Neural cell (in vitro differentiated cells): ENCODE measurements around the gene KRTAP27-1. TPM values are rescaled to one million over a fixed set of nuclear protein-coding genes. Genes with fewer than 3 reads are reported as not detected.

ENCODE experiments used
- H2AFZ ChIP-seq: fragments of 200-600, 300-800 bp; sonication (generic), shearing (Covaris generic); 2 replicates; pipeline ENCODE4 v1.6.0; 2014; ENCODE audit warnings: low read depth, mild to moderate bottlenecking, antibody characterized with exemption, low read length, moderate library complexity
- H3F3A ChIP-seq: fragments of 200-600 bp; shearing (Covaris generic); 2 replicates; pipeline ENCODE4 v1.6.1; 2016; ENCODE audit warnings: mild to moderate bottlenecking, moderate library complexity, mixed read lengths, antibody characterized with exemption, low read length; ENCODE audit not compliant: insufficient read depth, poor library complexity, severe bottlenecking
- H3K27ac ChIP-seq: fragments of 200-600, 300-800 bp; sonication (generic), shearing (Covaris generic); 2 replicates; pipeline ENCODE4 v1.5.1; 2014; ENCODE audit warnings: mild to moderate bottlenecking, low read length, moderate library complexity
- H3K27me3 ChIP-seq: fragments of 300-800, 200-600 bp; sonication (generic), shearing (Covaris generic); 2 replicates; pipeline ENCODE4 v1.6.0; 2014; ENCODE audit warnings: mild to moderate bottlenecking, low read depth, low read length, moderate library complexity; ENCODE audit not compliant: insufficient read depth
- H3K36me3 ChIP-seq: fragments of 300-800, 200-600 bp; sonication (generic), shearing (Covaris generic); 2 replicates; pipeline ENCODE4 v1.5.1; 2014; ENCODE audit warnings: mild to moderate bottlenecking, antibody characterized with exemption, low read length, moderate library complexity; ENCODE audit not compliant: insufficient read depth
- H3K4me2 ChIP-seq: fragments of 300-800, 200-600 bp; sonication (generic), shearing (Covaris generic); 2 replicates; pipeline ENCODE4 v1.6.0; 2014; ENCODE audit warnings: mild to moderate bottlenecking, low read length
- H3K4me3 ChIP-seq: fragments of 300-800, 200-600 bp; sonication (generic), shearing (Covaris generic); 2 replicates; pipeline ENCODE4 v1.5.1; 2014; ENCODE audit warnings: mild to moderate bottlenecking, low read length, moderate library complexity
- H3K79me2 ChIP-seq: fragments of 200-600 bp; shearing (Covaris generic); replicated peaks from 2 replicates; pipeline ENCODE4 v1.6.0; 2014; ENCODE audit warnings: mild to moderate bottlenecking, low read length, moderate library complexity; ENCODE audit not compliant: insufficient read depth
- H3K9ac ChIP-seq: fragments of 300-800, 200-600 bp; sonication (generic), shearing (Covaris generic); 2 replicates; pipeline ENCODE4 v1.6.1; 2016; ENCODE audit warnings: mild to moderate bottlenecking, low read length, mixed read lengths
- H3K9me2 ChIP-seq: fragments of 200-600 bp; shearing (Covaris generic); 2 replicates; pipeline ENCODE4 v1.6.1; 2016; ENCODE audit warnings: mild to moderate bottlenecking, low read length, mixed read lengths; ENCODE audit not compliant: insufficient read depth
- H3K9me3 ChIP-seq: fragments of 200-600, 300-800 bp; sonication (generic), shearing (Covaris generic); 2 replicates; pipeline ENCODE4 v1.6.1; 2016; ENCODE audit warnings: mild to moderate bottlenecking, mixed run types, low read length, moderate library complexity, mixed read lengths
- H4K20me1 ChIP-seq: fragments of 200-600 bp; shearing (Covaris generic); 2 replicates; pipeline ENCODE4 v1.6.1; 2016; ENCODE audit warnings: mild to moderate bottlenecking, mixed run types; ENCODE audit not compliant: insufficient read depth
- EP300 ChIP-seq: fragments of 450-650 bp; conservative IDR thresholded peaks from 2 replicates; pipeline ENCODE4 v1.6.1; 2014; ENCODE audit warnings: antibody characterized with exemption, mild to moderate bottlenecking, moderate library complexity; ENCODE audit not compliant: poor library complexity, severe bottlenecking
- EZH2 ChIP-seq: fragments of 200-600, 300-800 bp; shearing (Covaris generic), sonication (generic); IDR thresholded peaks from 2 replicates; pipeline ENCODE4 v1.6.1; 2014; ENCODE audit warnings: antibody characterized with exemption, low read length, borderline replicate concordance, mild to moderate bottlenecking; ENCODE audit not compliant: insufficient read depth, poor library complexity, severe bottlenecking
- POLR2AphosphoS5 ChIP-seq: IDR thresholded peaks from 2 replicates; pipeline ENCODE4 v1.6.1; 2012
- RAD21 ChIP-seq: fragments of 450-650 bp; conservative IDR thresholded peaks from 2 replicates; pipeline ENCODE4 v1.6.1; 2014; ENCODE audit warnings: antibody characterized with exemption, mild to moderate bottlenecking, moderate library complexity
- SMC3 ChIP-seq: fragments of 450-650 bp; conservative IDR thresholded peaks from 2 replicates; pipeline ENCODE4 v1.6.1; 2014; ENCODE audit warnings: antibody characterized with exemption, mild to moderate bottlenecking, moderate library complexity; ENCODE audit not compliant: poor library complexity
- TAF1 ChIP-seq: IDR thresholded peaks from 2 replicates; pipeline ENCODE4 v1.6.1; 2012; ENCODE audit warnings: low read depth
- polyA plus RNA-seq: library from polyadenylated mRNA; depleted of rRNA; stranded (reverse); fragments of >200 nt; gene quantifications from 2 replicates; pipeline ENCODE4 v1.2.3, GENCODE V29; 2014
- TF ChIP-seq, protein P1 (sequence below): fragments of 450-650 bp; IDR thresholded peaks from 2 replicates; pipeline ENCODE4 v1.5.1; 2014; ENCODE audit warnings: antibody characterized with exemption, mild to moderate bottlenecking, moderate library complexity; ENCODE audit not compliant: poor library complexity, severe bottlenecking

KRTAP27-1 gene
- polyA plus RNA-seq, 1 donor from 2014 or later, result not detected

DNA sequence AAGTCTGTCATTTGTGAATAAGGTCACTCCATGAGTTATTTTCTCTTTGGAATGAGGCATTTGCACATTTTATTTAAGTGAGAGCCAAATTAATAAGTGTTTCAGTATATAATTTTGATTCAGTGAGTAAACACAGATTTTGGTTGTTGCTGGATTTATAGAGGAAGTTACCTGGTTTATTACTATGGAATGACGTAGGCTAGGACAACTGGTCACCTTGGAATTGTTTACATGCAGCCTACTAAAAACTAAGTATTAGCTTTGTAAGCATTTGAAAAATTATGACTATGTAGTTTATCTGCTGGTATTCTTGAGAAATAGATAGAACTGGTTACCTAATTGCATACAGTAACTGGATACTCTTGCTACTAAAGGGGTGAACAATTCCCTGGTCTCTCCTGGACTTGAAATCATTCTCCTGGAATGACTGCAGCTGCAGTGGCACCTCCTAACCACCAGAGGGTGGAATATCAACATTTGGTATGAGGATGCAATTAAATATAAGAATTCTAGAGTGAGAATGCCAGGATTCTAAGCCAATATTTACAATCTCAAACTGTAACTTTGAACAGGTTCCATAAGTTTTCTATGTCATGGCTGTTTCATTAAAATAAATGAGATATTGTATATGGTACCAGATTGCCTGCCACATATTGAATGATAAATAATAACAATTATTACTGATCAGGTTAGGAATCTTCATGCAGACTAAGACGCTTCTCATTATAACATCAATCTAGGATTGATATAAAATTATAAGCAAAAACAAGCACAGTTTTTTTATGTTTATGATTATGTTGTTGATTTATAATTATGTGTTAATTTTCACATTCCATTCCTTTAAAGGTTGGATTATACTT is 3.5 kb upstream of the KRTAP27-1 start:
- no peaks in the 10 kb centered on the region for H3K27me3 ChIP-seq

DNA sequence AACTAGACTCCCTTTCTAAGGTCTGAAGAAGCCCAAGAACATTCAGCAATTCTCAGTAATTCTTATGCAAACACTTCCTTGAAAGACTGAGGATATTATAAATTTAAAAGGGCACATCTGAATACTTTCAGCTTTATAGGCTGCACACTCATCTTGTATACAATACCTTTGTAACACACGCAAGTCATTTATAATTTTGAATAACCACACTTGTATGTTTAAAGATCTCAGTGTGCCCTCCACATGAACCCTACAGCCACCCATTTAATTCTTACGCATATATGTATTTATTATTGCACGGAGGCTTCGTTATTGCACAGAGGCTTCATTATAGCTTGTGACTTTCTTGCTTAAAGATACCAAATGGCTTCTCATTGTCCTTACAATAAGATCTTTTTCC is 1.2 kb upstream of the KRTAP27-1 start:
- Histone ChIP-seq H3K9me2 (no peaks in the 10 kb centered on the region), H3K36me3 (no peaks in the 10 kb centered on the region), H3K4me2 (no peak overlapping the region), H3K9me3 (no peaks in the 10 kb centered on the region), H3K9ac (no peak overlapping the region), H3F3A (no peaks in the 10 kb centered on the region), H3K79me2 (no peaks in the 10 kb centered on the region), H4K20me1 (no peaks in the 10 kb centered on the region), H3K4me3 (no peak overlapping the region), H2AFZ (no peak overlapping the region), H3K27ac (no peak overlapping the region), H3K27me3 (no peaks in the 10 kb centered on the region)
- TF ChIP-seq, protein P1, sequence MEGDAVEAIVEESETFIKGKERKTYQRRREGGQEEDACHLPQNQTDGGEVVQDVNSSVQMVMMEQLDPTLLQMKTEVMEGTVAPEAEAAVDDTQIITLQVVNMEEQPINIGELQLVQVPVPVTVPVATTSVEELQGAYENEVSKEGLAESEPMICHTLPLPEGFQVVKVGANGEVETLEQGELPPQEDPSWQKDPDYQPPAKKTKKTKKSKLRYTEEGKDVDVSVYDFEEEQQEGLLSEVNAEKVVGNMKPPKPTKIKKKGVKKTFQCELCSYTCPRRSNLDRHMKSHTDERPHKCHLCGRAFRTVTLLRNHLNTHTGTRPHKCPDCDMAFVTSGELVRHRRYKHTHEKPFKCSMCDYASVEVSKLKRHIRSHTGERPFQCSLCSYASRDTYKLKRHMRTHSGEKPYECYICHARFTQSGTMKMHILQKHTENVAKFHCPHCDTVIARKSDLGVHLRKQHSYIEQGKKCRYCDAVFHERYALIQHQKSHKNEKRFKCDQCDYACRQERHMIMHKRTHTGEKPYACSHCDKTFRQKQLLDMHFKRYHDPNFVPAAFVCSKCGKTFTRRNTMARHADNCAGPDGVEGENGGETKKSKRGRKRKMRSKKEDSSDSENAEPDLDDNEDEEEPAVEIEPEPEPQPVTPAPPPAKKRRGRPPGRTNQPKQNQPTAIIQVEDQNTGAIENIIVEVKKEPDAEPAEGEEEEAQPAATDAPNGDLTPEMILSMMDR, result no peak
- no peak for TF ChIP-seq RAD21
- no peak for TF ChIP-seq EP300
- TF ChIP-seq EZH2, result no peak

More for the DNA sequence above, 3.5 kb upstream of the KRTAP27-1 start:
- Histone ChIP-seq H3K9ac (no peak overlapping the region), H3K9me3 (no peaks in the 10 kb centered on the region), H3K9me2 (no peaks in the 10 kb centered on the region), H3K4me3 (no peak overlapping the region), H3K79me2 (no peaks in the 10 kb centered on the region), H3K36me3 (no peaks in the 10 kb centered on the region), H2AFZ (no peak overlapping the region), H3K27ac (no peak overlapping the region), H4K20me1 (no peaks in the 10 kb centered on the region), H3K4me2 (no peak overlapping the region), H3F3A (no peaks in the 10 kb centered on the region)
- no peak for TF ChIP-seq POLR2AphosphoS5
- no peak for TF ChIP-seq TAF1
- peak; percentile 82 for TF ChIP-seq SMC3
- peak; percentile 72 for TF ChIP-seq RAD21
- no peak for TF ChIP-seq EZH2
- TF ChIP-seq, protein P1, result peak; percentile 72

DNA sequence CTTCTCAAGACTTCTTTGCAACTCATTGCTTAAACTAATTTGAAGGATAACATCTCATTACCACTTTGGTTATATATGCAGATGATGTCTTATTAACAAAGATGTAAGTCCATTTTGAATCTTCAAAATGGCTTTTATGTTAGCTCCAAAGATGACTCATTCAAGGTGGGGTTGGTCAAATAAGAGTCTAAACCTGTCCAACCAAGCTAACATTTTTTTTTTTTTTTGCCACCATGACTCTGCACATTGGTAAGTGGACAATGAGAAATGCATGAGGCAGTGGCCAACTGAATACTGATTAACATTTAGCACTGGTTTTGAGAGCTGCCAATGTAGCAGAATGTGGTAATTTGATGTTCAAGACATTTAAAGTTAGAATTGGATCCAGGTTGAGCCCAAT is 278 bp upstream of the KRTAP27-1 start:
- no peak overlapping the region for H3K27ac ChIP-seq
- H3K4me3 ChIP-seq, result no peak overlapping the region
- no peaks in the 10 kb centered on the region for H3K36me3 ChIP-seq
- H3K9me3 ChIP-seq, result no peaks in the 10 kb centered on the region
- TF ChIP-seq SMC3, result no peak
- TF ChIP-seq TAF1, result no peak
- TF ChIP-seq POLR2AphosphoS5, result no peak
- TF ChIP-seq RAD21, result no peak
- TF ChIP-seq, protein P1, result no peak
- no peaks in the 10 kb centered on the region for H3K27me3 ChIP-seq
- H3K4me2 ChIP-seq, result no peak overlapping the region
- no peaks in the 10 kb centered on the region for H3K9me2 ChIP-seq
- no peaks in the 10 kb centered on the region for H3F3A ChIP-seq
- H2AFZ ChIP-seq, result no peak overlapping the region
- no peaks in the 10 kb centered on the region for H3K79me2 ChIP-seq
- H4K20me1 ChIP-seq, result no peaks in the 10 kb centered on the region
- H3K9ac ChIP-seq, result no peak overlapping the region
